Neural progenitor cell (in vitro differentiated cells): ENCODE data around the gene ARL4A. TPM values are rescaled to one million over a fixed set of nuclear protein-coding genes. Genes with fewer than 3 reads are reported as not detected.

Source experiments
- DNase-seq: peaks from one replicate; pipeline ENCODE4 v3.0.0-alpha.2; 2016; ENCODE audit warnings: low spot score
- H2AFZ ChIP-seq: fragments of 200-600 bp; sonication (generic); replicated peaks from 2 replicates; pipeline ENCODE4 v1.6.1; 2016; ENCODE audit warnings: antibody characterized with exemption
- H3F3A ChIP-seq: fragments of 200-600 bp; sonication (generic); 2 replicates; pipeline ENCODE4 v1.6.1; 2016; ENCODE audit warnings: antibody characterized with exemption, low read depth
- H3K27ac ChIP-seq: fragments of 200-600 bp; sonication (generic); 2 replicates; pipeline ENCODE4 v1.5.1; 2016; ENCODE audit warnings: mild to moderate bottlenecking
- H3K27me3 ChIP-seq: fragments of 200-600 bp; sonication (generic); 2 replicates; pipeline ENCODE4 v1.6.1; 2016; ENCODE audit warnings: mild to moderate bottlenecking, moderate library complexity
- H3K36me3 ChIP-seq: fragments of 200-600 bp; sonication (generic); 2 replicates; pipeline ENCODE4 v1.5.1; 2016
- H3K4me1 ChIP-seq: fragments of 200-600 bp; sonication (generic); 2 replicates; pipeline ENCODE4 v1.6.1; 2016; ENCODE audit warnings: mixed run types
- H3K4me2 ChIP-seq: fragments of 200-600 bp; sonication (generic); 2 replicates; pipeline ENCODE4 v1.6.1; 2016
- H3K4me3 ChIP-seq: fragments of 200-600 bp; sonication (generic); 2 replicates; pipeline ENCODE4 v1.5.1; 2016
- H3K79me2 ChIP-seq: fragments of 200-600 bp; sonication (generic); 2 replicates; pipeline ENCODE4 v1.6.1; 2016; ENCODE audit warnings: low read depth
- H3K9ac ChIP-seq: fragments of 200-600 bp; sonication (generic); 2 replicates; pipeline ENCODE4 v1.6.1; 2016
- H3K9me3 ChIP-seq: fragments of 200-600 bp; sonication (generic); 2 replicates; pipeline ENCODE4 v1.5.1; 2016; ENCODE audit warnings: low read depth
- H4K20me1 ChIP-seq: fragments of 200-600 bp; sonication (generic); 2 replicates; pipeline ENCODE4 v1.6.1; 2016; ENCODE audit warnings: low read depth
- H3K27ac Mint-ChIP-seq: 3 replicates; pipeline ENCODE4 v1.8.0; 2021; ENCODE audit warnings: mixed read lengths
- H3K27me3 Mint-ChIP-seq: 2 replicates; pipeline ENCODE4 v1.8.0; 2022; ENCODE audit warnings: low read depth, mild to moderate bottlenecking, inconsistent platforms, moderate library complexity, mixed read lengths; ENCODE audit not compliant: insufficient read depth
- H3K36me3 Mint-ChIP-seq: 3 replicates; pipeline ENCODE4 v1.8.0; 2021; ENCODE audit warnings: mixed read lengths
- H3K4me1 Mint-ChIP-seq: 3 replicates; pipeline ENCODE4 v1.8.0; 2021; ENCODE audit warnings: mixed read lengths
- H3K4me3 Mint-ChIP-seq: 3 replicates; pipeline ENCODE4 v1.8.0; 2021; ENCODE audit warnings: mild to moderate bottlenecking, moderate library complexity, mixed read lengths
- H3K9me3 Mint-ChIP-seq: 3 replicates; pipeline ENCODE4 v1.8.0; 2020; ENCODE audit warnings: mixed read lengths
- EZH2 ChIP-seq: fragments of 200-600 bp; sonication (generic); IDR thresholded peaks from 2 replicates; pipeline ENCODE4 v1.6.1; 2017; ENCODE audit warnings: antibody characterized with exemption, mild to moderate bottlenecking, moderate library complexity
- EZH2phosphoT487 ChIP-seq: fragments of 200-600 bp; sonication (generic); IDR thresholded peaks from 2 replicates; pipeline ENCODE4 v1.6.1; 2017; ENCODE audit warnings: antibody characterized with exemption
- total RNA-seq: library from RNA; depleted of rRNA; stranded (reverse); fragments of >200 nt; gene quantifications from 2 replicates; pipeline ENCODE4 v1.2.3, GENCODE V29; 2015; ENCODE audit warnings: low replicate concordance
- TF ChIP-seq, protein P1 (sequence below): fragments of 200-600 bp; sonication (generic); IDR thresholded peaks from 2 replicates; pipeline ENCODE4 v1.5.1; 2017; ENCODE audit warnings: antibody characterized with exemption, mild to moderate bottlenecking

ARL4A gene
- total RNA-seq, 1 donor from 2014 or later = 43.5 TPM

DNA sequence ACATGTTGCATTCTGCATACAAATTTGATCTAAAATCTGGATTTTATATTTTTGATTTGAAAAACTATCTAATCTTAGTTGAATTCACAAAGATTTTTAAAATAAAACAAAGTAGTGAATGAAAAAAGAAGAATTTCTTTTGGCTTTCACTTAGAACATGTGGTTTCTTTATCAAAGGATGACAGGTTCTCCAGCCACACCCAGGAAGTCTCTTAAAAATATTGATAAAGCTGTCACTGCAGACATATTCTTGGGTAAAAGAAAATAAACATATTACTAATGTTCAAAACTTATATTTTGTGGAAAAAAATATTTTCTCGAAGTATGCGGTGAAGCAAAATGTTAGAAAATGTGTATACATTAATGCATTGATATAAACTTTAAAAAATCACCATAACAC lies 44.3 kb downstream of the ARL4A start:
- no peaks in the 10 kb centered on the region for H3K79me2 ChIP-seq
- no peak overlapping the region for H3K4me3 Mint-ChIP-seq
- peaks cover 2% of the 10 kb centered on the region for H3K36me3 Mint-ChIP-seq
- H2AFZ ChIP-seq = no peak overlapping the region
- H3K36me3 ChIP-seq = no peaks in the 10 kb centered on the region
- H3K27me3 ChIP-seq = no peaks in the 10 kb centered on the region
- TF ChIP-seq, protein P1, sequence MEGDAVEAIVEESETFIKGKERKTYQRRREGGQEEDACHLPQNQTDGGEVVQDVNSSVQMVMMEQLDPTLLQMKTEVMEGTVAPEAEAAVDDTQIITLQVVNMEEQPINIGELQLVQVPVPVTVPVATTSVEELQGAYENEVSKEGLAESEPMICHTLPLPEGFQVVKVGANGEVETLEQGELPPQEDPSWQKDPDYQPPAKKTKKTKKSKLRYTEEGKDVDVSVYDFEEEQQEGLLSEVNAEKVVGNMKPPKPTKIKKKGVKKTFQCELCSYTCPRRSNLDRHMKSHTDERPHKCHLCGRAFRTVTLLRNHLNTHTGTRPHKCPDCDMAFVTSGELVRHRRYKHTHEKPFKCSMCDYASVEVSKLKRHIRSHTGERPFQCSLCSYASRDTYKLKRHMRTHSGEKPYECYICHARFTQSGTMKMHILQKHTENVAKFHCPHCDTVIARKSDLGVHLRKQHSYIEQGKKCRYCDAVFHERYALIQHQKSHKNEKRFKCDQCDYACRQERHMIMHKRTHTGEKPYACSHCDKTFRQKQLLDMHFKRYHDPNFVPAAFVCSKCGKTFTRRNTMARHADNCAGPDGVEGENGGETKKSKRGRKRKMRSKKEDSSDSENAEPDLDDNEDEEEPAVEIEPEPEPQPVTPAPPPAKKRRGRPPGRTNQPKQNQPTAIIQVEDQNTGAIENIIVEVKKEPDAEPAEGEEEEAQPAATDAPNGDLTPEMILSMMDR = no peak
- TF ChIP-seq EZH2 (no peak), EZH2phosphoT487 (no peak)
- no peak overlapping the region for H3K27ac Mint-ChIP-seq
- H3K4me1 ChIP-seq = peaks cover 11% of the 10 kb centered on the region
- H3F3A ChIP-seq = no peaks in the 10 kb centered on the region
- peaks cover 3% of the 10 kb centered on the region for H3K27me3 Mint-ChIP-seq
- H3K4me2 ChIP-seq = no peak overlapping the region
- peaks cover 38% of the 10 kb centered on the region for H3K4me1 Mint-ChIP-seq
- no peak overlapping the region for H3K27ac ChIP-seq
- no peak overlapping the region for H3K4me3 ChIP-seq
- no peak overlapping the region for H3K9ac ChIP-seq
- H4K20me1 ChIP-seq = no peaks in the 10 kb centered on the region
- H3K9me3 ChIP-seq = no peaks in the 10 kb centered on the region
- no peak for DNase-seq
- H3K9me3 Mint-ChIP-seq = no peaks in the 10 kb centered on the region

DNA sequence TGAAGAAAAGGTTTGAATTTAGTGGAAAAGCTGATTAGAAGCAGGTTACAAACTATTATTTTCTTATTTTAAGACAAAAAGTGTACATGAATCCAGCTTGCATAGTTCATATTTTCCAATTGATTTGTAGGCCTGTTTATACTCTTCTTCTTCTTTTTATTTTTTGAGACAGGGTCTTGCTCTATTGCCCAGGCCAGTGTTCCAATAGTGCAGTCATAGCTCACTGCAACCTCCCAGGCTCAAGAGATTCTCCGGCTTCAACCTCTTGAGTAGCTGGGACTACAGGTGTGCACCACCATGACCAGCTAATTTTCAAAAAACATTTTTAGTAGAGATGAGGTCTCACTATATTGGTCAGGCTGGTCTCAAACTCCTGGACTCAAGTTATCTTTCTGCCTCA lies 45.0 kb downstream of the ARL4A start:
- TF ChIP-seq EZH2phosphoT487 (no peak), EZH2 (no peak)
- TF ChIP-seq, protein P1 = no peak
- Mint-ChIP-seq H3K36me3 (peaks cover 2% of the 10 kb centered on the region), H3K27ac (no peak overlapping the region), H3K4me1 (peaks cover 36% of the 10 kb centered on the region), H3K9me3 (no peaks in the 10 kb centered on the region), H3K4me3 (no peak overlapping the region), H3K27me3 (peaks cover 3% of the 10 kb centered on the region)
- H3K4me1 ChIP-seq = peaks cover 11% of the 10 kb centered on the region
- no peak overlapping the region for H3K27ac ChIP-seq
- H3K9me3 ChIP-seq = no peaks in the 10 kb centered on the region
- H3K4me3 ChIP-seq = no peak overlapping the region
- no peaks in the 10 kb centered on the region for H4K20me1 ChIP-seq
- no peak for DNase-seq
- H3K79me2 ChIP-seq = no peaks in the 10 kb centered on the region
- no peaks in the 10 kb centered on the region for H3K27me3 ChIP-seq
- no peaks in the 10 kb centered on the region for H3K36me3 ChIP-seq
- no peaks in the 10 kb centered on the region for H3F3A ChIP-seq
- H3K4me2 ChIP-seq = no peak overlapping the region
- no peak overlapping the region for H2AFZ ChIP-seq
- H3K9ac ChIP-seq = no peak overlapping the region

DNA sequence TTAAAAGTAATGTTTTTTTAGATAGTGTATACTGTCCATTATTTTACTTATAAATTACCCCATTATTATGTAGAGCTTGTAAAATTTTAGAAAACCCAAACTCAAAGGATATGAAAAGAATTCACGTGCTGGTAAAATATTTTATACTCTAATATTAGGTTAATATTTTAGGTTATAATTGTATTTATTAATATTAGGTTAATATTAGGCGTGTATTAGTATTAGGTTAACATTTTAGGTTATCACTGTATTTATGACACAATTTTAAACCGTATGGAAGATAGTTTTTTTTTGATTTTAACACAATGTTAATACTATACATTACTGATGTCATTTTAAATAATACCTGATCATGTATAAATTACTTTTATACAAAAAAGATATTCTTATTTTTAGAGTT lies 48.5 kb downstream of the ARL4A start:
- no peaks in the 10 kb centered on the region for H3K27me3 ChIP-seq
- H3K36me3 ChIP-seq = no peaks in the 10 kb centered on the region
- no peaks in the 10 kb centered on the region for H3K36me3 Mint-ChIP-seq
- no peak overlapping the region for H2AFZ ChIP-seq
- TF ChIP-seq EZH2 = no peak
- TF ChIP-seq EZH2phosphoT487 = no peak
- TF ChIP-seq, protein P1 = no peak
- no peaks in the 10 kb centered on the region for H3K9me3 ChIP-seq
- H3K4me2 ChIP-seq = no peak overlapping the region
- H3K27ac Mint-ChIP-seq = no peak overlapping the region
- peaks cover 31% of the 10 kb centered on the region for H3K4me1 Mint-ChIP-seq
- H3F3A ChIP-seq = no peaks in the 10 kb centered on the region
- H3K9me3 Mint-ChIP-seq = no peaks in the 10 kb centered on the region
- H3K9ac ChIP-seq = no peak overlapping the region
- H3K4me1 ChIP-seq = no peaks in the 10 kb centered on the region
- no peaks in the 10 kb centered on the region for H3K79me2 ChIP-seq
- no peak overlapping the region for H3K27ac ChIP-seq
- no peak for DNase-seq
- H4K20me1 ChIP-seq = no peaks in the 10 kb centered on the region
- no peaks in the 10 kb centered on the region for H3K27me3 Mint-ChIP-seq
- H3K4me3 Mint-ChIP-seq = no peak overlapping the region
- H3K4me3 ChIP-seq = no peak overlapping the region
